Measurements from ENCODE around the gene TPBGL.
"Not testable (repeated sequence)": the region's sequence is repeated elsewhere in the genome, so short reads cannot be mapped to it uniquely, and the experiment has no call there.

Gene TPBGL

GRCh38 chr11:75273411-75274391, 33.1 kb downstream of the TPBGL start:
- DNase-seq, result no peak

- DNase-seq, result not testable (repeated sequence)
Observed at GRCh38 chr11:75274716-75275115, 34.1 kb downstream of the TPBGL start.

DNA sequence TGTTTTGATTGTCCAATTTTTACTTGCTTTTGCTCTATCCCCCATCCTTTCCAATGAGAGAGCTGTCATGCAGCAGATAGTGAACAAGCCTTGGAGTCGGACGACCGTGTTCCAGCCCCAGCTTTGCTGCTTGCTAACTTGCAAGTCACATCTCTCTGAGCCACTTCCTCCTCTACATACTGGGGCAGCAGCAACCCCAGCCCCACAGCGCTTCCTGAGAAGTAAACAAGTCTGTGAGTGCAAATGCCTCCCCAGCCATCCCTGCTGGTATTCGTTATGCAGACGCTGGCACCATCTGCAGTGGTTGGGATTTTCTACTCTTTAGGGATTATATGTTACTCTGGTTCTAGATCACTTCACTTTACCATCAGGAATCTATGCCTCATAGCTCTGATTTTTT, 35.0 kb downstream of the TPBGL start:
- no peak for DNase-seq

DNA sequence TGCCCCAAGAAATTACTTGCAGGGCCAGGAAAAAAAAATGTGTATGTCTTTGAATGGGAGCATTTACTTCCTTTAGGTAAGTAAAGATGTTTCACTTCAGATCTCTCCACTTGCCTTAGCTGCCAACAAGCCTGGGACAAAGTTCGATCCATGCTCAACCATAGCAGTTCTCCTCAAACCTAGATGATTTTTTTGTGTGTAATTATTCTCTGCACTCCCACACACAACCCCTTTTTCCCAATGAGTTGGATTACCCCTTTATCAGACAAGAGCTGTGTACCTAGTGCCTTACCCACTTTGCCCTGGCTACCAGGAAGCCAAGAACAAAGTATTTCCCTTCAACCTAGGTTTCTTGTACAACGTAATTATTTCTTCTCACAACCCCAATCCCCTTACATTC, 35.6 kb downstream of the TPBGL start:
- no peak for DNase-seq

DNA sequence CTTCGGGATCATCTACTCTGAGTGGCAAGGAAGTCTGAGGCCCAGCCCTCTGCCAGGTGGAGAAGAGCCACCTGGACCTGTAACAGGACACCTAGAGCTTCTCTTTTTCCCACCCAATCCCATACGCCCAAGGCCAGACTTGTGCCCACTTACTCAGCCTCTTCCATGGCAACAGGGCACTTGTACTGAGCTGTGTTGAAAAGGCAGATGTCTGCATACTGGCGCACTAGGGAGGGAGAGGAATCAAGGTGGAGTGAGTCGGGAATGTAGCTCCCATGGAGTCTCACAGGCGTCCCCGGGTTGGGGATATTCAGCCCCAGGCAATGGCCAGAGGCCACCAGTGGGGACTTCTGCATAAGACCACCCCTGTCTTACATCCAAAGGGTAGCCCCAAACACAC, 36.1 kb downstream of the TPBGL start:
- peak; percentile 60 to 62 for DNase-seq

DNA sequence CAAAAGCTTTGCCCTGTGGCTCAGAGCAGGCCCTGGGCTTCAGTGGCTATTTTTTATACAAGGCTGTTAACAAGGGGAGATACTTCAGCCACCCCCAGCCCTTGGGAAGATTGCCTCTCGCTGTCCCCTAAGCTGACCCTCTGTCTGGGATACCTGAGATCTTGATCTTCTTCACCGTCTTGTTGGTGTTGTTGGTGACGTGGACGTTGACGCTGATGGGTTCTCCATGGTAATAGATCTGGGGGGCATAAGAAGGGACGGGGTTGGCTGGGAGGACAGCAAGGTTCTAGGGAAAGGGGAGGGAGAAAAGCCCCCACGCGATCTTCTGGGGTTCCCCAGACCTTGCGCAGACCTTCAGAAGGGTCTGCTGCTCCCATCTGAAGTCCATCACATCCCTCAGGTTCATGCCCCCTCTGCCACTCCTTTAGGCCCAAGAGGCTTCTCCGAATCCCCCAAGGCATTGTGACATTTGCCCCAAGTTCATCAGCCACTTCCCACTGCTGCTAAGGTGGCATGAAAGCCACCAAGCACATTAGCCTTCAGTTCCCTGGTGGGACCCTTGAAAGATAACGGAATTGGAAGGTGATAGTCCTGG, 36.7 kb downstream of the TPBGL start:
- no peak for DNase-seq

DNA sequence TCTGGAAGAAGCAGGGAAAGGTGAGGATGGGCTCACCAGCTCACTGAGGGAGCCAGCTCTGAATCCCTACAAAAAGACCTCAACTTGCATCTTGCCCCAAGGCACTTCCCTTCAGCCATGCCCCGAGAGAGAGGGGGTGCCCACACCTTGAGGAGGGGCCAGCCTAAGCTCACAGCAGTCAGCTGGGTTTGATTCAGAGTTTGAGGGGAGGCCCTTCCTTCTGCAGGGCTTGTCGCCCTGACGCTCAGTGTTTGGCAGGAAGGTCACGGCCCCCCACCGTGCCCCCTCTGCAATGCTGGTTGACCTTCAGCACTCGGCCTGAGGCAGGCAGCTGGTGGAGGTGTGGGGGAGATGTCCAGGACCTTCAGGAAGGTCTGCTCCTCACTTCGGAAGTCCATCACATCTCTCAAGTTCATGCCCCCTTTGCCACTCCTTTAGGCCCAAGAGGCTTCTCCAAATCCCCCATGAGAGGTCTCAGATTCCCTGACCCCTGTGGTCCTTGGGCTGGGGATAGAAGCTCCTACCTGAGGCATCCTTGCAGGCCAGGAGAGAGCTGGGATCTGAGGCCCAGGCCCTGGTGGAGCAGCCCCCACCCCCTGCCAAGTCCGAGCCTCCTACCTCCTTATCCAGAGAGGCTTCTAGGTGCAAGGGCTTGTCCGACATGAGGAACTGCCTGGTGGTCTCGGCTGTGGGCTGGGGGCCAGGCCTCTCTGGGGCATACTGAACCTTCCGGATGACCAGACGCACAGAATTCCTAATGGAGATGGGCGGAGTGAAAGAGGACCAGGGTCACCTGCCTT, 37.6 kb downstream of the TPBGL start:
- DNase-seq, result no peak

- no peak for DNase-seq
Observed at GRCh38 chr11:75279273-75279672, 38.7 kb downstream of the TPBGL start.

DNA sequence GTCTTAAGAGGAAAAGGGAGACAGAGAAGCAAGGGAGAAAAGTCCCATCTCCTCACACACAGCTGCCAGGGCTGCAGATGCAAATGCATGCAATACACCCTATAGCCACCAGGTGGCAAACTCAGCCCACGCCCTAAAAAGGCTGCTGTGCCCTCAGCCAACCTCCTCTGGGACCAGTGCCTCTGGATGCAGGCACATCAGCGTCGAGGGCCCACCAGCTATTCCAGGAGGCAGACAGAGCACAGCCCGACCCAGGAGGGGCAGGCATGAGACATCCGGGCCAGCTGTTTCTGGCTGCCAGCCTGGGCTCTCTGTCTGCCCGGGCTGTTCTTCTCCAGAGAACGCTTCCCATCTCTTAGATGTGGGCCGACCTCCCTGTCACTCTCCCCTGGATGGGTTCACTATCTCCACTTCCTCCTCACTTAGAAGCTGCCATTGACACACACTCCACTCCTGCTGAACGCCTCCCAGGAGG, 39.7 kb downstream of the TPBGL start:
- peak; percentile 43 to 87 for DNase-seq

- no peak for DNase-seq
Observed at GRCh38 chr11:75280770-75281468, 40.3 kb downstream of the TPBGL start.

- DNase-seq, result no peak
Observed at GRCh38 chr11:75281469-75282095, 41.0 kb downstream of the TPBGL start.

DNA sequence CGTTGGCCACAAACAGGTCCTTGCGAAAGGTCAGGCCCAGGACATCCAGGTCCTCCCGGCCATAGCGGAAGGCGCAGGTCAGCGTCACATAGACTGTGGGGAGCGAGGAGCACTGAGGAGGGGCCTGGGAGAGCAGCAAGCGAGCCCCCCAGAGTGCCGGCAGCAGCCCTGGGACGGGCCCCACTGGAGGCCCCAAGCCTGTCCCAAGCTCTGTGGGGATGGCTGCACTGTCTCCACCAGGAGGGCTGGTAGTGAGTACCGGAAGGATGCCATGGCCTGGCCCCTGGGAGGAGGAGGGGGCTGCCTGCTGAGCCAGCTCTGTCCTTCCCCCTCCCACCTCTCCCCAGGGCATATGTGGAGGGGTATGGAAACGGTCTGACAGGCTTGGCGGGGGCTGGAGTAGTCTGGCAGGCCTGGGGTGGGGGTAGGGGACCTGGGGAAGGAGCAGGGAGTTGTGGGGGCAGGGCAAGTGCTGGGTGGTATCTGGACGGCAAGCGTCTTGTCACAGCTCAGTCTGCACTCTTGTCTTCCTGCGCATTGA, 42.9 kb downstream of the TPBGL start:
- DNase-seq, result no peak

GRCh38 chr11:75285776-75286360, 45.3 kb downstream of the TPBGL start:
- DNase-seq, result no peak

- no peak for DNase-seq
Observed at GRCh38 chr11:75286826-75287465, 46.4 kb downstream of the TPBGL start.

GRCh38 chr11:75287579-75287978, 47.0 kb downstream of the TPBGL start:
- no peak for DNase-seq

DNA sequence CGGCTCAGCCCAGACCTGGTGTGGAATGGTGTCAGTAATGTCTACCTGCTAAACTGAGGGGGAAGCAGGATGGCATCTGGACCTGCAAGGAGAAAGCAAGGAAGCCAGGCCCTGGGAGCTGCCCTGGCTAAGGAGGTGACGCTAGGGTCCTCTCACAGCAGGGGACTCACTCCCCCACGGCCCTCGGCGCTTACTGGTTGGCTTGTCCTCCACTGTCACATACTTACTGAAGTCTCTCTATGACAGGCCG, 48.9 kb downstream of the TPBGL start:
- DNase-seq, result no peak

DNA sequence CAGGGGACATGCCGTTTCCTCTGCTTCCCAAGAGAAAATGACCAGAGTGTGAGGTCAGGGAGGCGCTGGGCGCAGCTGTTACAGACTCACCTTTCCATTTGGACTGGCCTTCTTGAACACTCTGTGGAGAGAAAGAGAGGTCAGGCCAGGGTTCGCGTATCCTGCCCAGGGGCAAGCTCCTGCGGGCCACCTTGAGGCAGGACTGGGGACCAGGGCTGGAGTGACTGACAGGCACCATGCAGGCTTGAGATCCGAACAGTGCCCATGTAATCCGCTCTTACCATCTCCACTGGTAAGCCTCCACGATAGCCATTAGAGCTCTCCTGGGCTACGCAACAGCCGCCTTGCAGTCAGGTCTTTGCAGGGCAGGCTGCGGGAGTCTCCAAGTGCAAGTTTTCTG, 49.3 kb downstream of the TPBGL start:
- no peak for DNase-seq

- DNase-seq, result no peak
Observed at GRCh38 chr11:75291741-75292140, 51.2 kb downstream of the TPBGL start.

DNA sequence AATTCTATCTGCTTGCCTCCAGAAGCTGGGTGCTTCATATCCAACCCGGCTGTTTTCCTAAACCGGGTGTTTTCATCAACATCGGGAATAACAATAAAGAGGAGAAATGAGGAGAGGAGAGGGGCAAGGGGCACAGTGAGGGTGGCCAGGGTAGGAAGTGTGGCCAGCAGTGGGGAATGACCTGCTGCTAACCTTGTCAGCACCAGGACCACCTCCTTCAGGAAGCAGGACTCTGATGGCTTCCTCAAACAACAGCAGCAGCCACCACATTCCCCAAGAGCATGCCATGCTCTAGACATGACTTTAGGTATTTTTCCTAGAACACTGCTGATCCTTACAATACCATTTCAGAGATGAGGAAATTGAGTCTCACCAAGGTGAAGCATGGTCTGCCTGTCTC, 52.4 kb downstream of the TPBGL start:
- no peak for DNase-seq
